H1 (cell line): ENCODE results near the gene ST8SIA4. TPM values are rescaled to one million over a fixed set of nuclear protein-coding genes. Genes with fewer than 3 reads are reported as not detected.

Source experiments
- CTCF ChIA-PET: fragments of 300-600 bp; sonication (Branson Sonifier 250); formaldehyde crosslinking; loops from one replicate; lab custom pipeline; 2021; ENCODE audit not compliant: partially characterized antibody; lab: Charles Lee
- POLR2A ChIA-PET: fragments of 300-600 bp; sonication (Branson Sonifier 250); formaldehyde crosslinking; loops from one replicate; lab custom pipeline; 2021; ENCODE audit warnings: inconsistent platforms; ENCODE audit not compliant: partially characterized antibody; lab: Charles Lee
- DNase-seq, 2 experiments: peaks; one replicate each; pipeline versions ENCODE4 v3.0.0 to v3.0.0-alpha.2; 2010 to 2022; ENCODE audit warnings: low spot score in 2 of 2, low read depth in 1 of 2, mixed read lengths in 1 of 2
- FAIRE-seq: peaks from 2 replicates; lab custom pipeline; 2011; peaks lifted over from hg19 to GRCh38; lab: Jason Lieb, UNC
- H2AFZ ChIP-seq: 2 replicates; pipeline ENCODE4 v1.8.1; 2012; ENCODE audit warnings: low read length, inconsistent platforms
- H2AK5ac ChIP-seq: 2 replicates; pipeline ENCODE4 v1.6.1; 2013; ENCODE audit warnings: low read depth, low read length
- H2BK120ac ChIP-seq: replicated peaks from 2 replicates; pipeline ENCODE3; 2013; ENCODE audit warnings: low read depth, low read length, inconsistent platforms
- H2BK12ac ChIP-seq: 2 replicates; pipeline ENCODE4 v1.6.1; 2013; ENCODE audit warnings: low read depth, low read length
- H2BK15ac ChIP-seq: 2 replicates; pipeline ENCODE4 v1.6.1; 2013; ENCODE audit warnings: low read length
- H2BK20ac ChIP-seq: 2 replicates; pipeline ENCODE4 v1.6.1; 2013; ENCODE audit warnings: low read length
- H2BK5ac ChIP-seq: 2 replicates; pipeline ENCODE4 v1.6.1; 2013; ENCODE audit warnings: low read depth, low read length
- H3K14ac ChIP-seq: 2 replicates; pipeline ENCODE4 v1.6.1; 2013; ENCODE audit warnings: inconsistent platforms; ENCODE audit not compliant: insufficient read length
- H3K18ac ChIP-seq: 2 replicates; pipeline ENCODE4 v1.6.1; 2013; ENCODE audit warnings: low read length; ENCODE audit errors: extremely low read depth
- H3K23ac ChIP-seq: 2 replicates; pipeline ENCODE4 v1.6.1; 2013; ENCODE audit warnings: inconsistent platforms; ENCODE audit not compliant: insufficient read length
- H3K23me2 ChIP-seq: 2 replicates; pipeline ENCODE4 v1.6.1; 2013; ENCODE audit warnings: low read depth, low read length
- H3K27ac ChIP-seq: 2 replicates; pipeline ENCODE4 v1.6.1; 2011; ENCODE audit warnings: low read depth, low read length, inconsistent platforms
- H3K27me3 ChIP-seq, 4 experiments: replicated peaks in 1 of 4; 1 replicate in 1 of 4; 2 replicates in 3 of 4; pipeline versions ENCODE4 v1.6.1 to v1.8.1; 2011 to 2013; ENCODE audit warnings: low read length in 3 of 4, mild to moderate bottlenecking in 3 of 4, inconsistent platforms in 2 of 4, mixed read lengths in 2 of 4, moderate library complexity in 1 of 4; ENCODE audit not compliant: control insufficient read depth in 3 of 4, insufficient read depth in 3 of 4; ENCODE audit errors: extremely low read depth in 1 of 4
- H3K36me3 ChIP-seq, 4 experiments: 2 replicates each; pipeline versions ENCODE4 v1.6.1 to v1.8.1; 2011 to 2013; ENCODE audit warnings: mild to moderate bottlenecking in 4 of 4, low read length in 3 of 4, moderate library complexity in 2 of 4, control low read depth in 1 of 4, inconsistent platforms in 1 of 4; ENCODE audit not compliant: insufficient read depth in 4 of 4, control insufficient read depth in 2 of 4
- H3K4ac ChIP-seq: replicated peaks from 2 replicates; pipeline ENCODE3; 2013; ENCODE audit warnings: low read length, low read depth, mixed read lengths, inconsistent platforms; ENCODE audit not compliant: insufficient read length
- H3K4me1 ChIP-seq, 4 experiments: replicated peaks in 1 of 4; 1 replicate in 1 of 4; 2 replicates in 3 of 4; pipeline versions ENCODE4 v1.6.1 to v1.8.1; 2011 to 2013; ENCODE audit warnings: low read length in 3 of 4, inconsistent platforms in 2 of 4, mixed read lengths in 1 of 4; ENCODE audit not compliant: insufficient read depth in 4 of 4, control insufficient read depth in 3 of 4
- H3K4me2 ChIP-seq, 2 experiments: 2 replicates each; pipeline versions ENCODE4 v1.6.1 to v1.8.1; 2011 to 2013; ENCODE audit warnings: low read depth in 2 of 2, low read length in 2 of 2, control low read depth in 1 of 2, inconsistent platforms in 1 of 2, mild to moderate bottlenecking in 1 of 2; ENCODE audit not compliant: insufficient read depth in 1 of 2
- H3K4me3 ChIP-seq, 4 experiments: fragments of 200-600, 300-600 bp in 1 of 4; sonication (generic), shearing (Covaris generic), sonication (Bioruptor Twin) in 1 of 4; 2 replicates each; pipeline versions ENCODE4 v1.5.1 to v1.8.1; 2011 to 2016; ENCODE audit warnings: low read length in 4 of 4, low read depth in 3 of 4, control low read depth in 2 of 4, inconsistent platforms in 2 of 4, mild to moderate bottlenecking in 2 of 4, mixed read lengths in 1 of 4, moderate library complexity in 1 of 4; ENCODE audit not compliant: insufficient read depth in 2 of 4; ENCODE audit errors: extremely low read depth in 1 of 4
- H3K56ac ChIP-seq: replicated peaks from 2 replicates; pipeline ENCODE3; 2013; ENCODE audit warnings: low read depth, mild to moderate bottlenecking, mixed read lengths, low read length, inconsistent platforms; ENCODE audit not compliant: insufficient read length
- H3K79me1 ChIP-seq: 2 replicates; pipeline ENCODE4 v1.6.1; 2013; ENCODE audit warnings: low read depth, low read length, control low read depth
- H3K79me2 ChIP-seq, 2 experiments: 2 replicates each; pipeline versions ENCODE4 v1.6.1 to v1.8.1; 2012 to 2013; ENCODE audit warnings: low read length in 2 of 2, mild to moderate bottlenecking in 2 of 2, inconsistent platforms in 1 of 2; ENCODE audit not compliant: insufficient read depth in 2 of 2, control insufficient read depth in 1 of 2
- H3K9ac ChIP-seq, 4 experiments: replicated peaks in 1 of 4; 1 replicate in 1 of 4; 2 replicates in 3 of 4; pipeline versions ENCODE4 v1.6.1 to v1.8.1; 2011 to 2013; ENCODE audit warnings: low read depth in 3 of 4, low read length in 3 of 4, control low read depth in 2 of 4, mild to moderate bottlenecking in 2 of 4, moderate library complexity in 2 of 4, inconsistent platforms in 1 of 4; ENCODE audit errors: extremely low read depth in 1 of 4
- H3K9me3 ChIP-seq, 2 experiments: 2 replicates each; pipeline versions ENCODE4 v1.6.1 to v1.8.1; 2012 to 2013; ENCODE audit warnings: mild to moderate bottlenecking in 2 of 2, moderate library complexity in 2 of 2, control low read depth in 1 of 2, inconsistent platforms in 1 of 2, low read depth in 1 of 2, low read length in 1 of 2, mixed read lengths in 1 of 2; ENCODE audit not compliant: insufficient read depth in 2 of 2
- H4K20me1 ChIP-seq, 2 experiments: replicated peaks in 1 of 2; 2 replicates each; pipeline versions ENCODE3 to v1.8.1; 2011 to 2013; ENCODE audit warnings: inconsistent platforms in 2 of 2, low read length in 2 of 2, mild to moderate bottlenecking in 1 of 2; ENCODE audit not compliant: insufficient read depth in 2 of 2, control insufficient read depth in 1 of 2
- H4K5ac ChIP-seq: 2 replicates; pipeline ENCODE4 v1.6.1; 2013; ENCODE audit warnings: low read length, low read depth, mixed read lengths, inconsistent platforms; ENCODE audit not compliant: insufficient read length
- H4K8ac ChIP-seq: 2 replicates; pipeline ENCODE4 v1.8.0; 2013; ENCODE audit warnings: mild to moderate bottlenecking, moderate library complexity, low read length, inconsistent platforms; ENCODE audit not compliant: insufficient read depth; ENCODE audit errors: extremely low read depth
- H4K91ac ChIP-seq: replicated peaks from 2 replicates; pipeline ENCODE3; 2013; ENCODE audit warnings: low read length, mixed read lengths, inconsistent platforms; ENCODE audit not compliant: insufficient read length
- BRCA1 ChIP-seq: IDR thresholded peaks from 2 replicates; pipeline ENCODE4 v1.6.1; 2012; ENCODE audit warnings: low read depth, low read length, improper control_type of control experiment
- CBX5 ChIP-seq: fragments of 300-800, 300-1000 bp; sonication (generic); IDR thresholded peaks from 2 replicates; pipeline ENCODE4 v1.7.1; 2016; ENCODE audit warnings: antibody characterized with exemption, low read length, low read depth
- CHD2 ChIP-seq: IDR thresholded peaks from 2 replicates; pipeline ENCODE4 v1.6.1; 2012; ENCODE audit warnings: low read length, improper control_type of control experiment
- EGR1 ChIP-seq: IDR thresholded peaks from 2 replicates; pipeline ENCODE4 v1.6.1; 2011; ENCODE audit warnings: low read depth, low read length, borderline replicate concordance
- GABPA ChIP-seq: IDR thresholded peaks from 2 replicates; pipeline ENCODE4 v1.6.1; 2011; ENCODE audit warnings: mild to moderate bottlenecking, low read length, moderate library complexity, borderline replicate concordance; ENCODE audit not compliant: insufficient read depth
- GTF2F1 ChIP-seq: IDR thresholded peaks from 2 replicates; pipeline ENCODE4 v1.6.1; 2012; ENCODE audit warnings: low read depth, low read length, improper control_type of control experiment, borderline replicate concordance
- SIN3A ChIP-seq, 2 experiments: IDR thresholded peaks in 1 of 2; conservative IDR thresholded peaks in 1 of 2; 2 replicates each; pipeline ENCODE4 v1.6.1; 2011 to 2012; ENCODE audit warnings: low read length in 2 of 2, improper control_type of control experiment in 1 of 2, low read depth in 1 of 2, mild to moderate bottlenecking in 1 of 2
- TEAD4 ChIP-seq: IDR thresholded peaks from 2 replicates; pipeline ENCODE4 v1.6.1; 2012; ENCODE audit warnings: low read depth, low read length, inconsistent platforms, mixed read lengths
- WGBS, 2 experiments: shearing (Covaris generic) in 1 of 2; methylation state at CpG; one replicate each; pipeline versions ENCODE4 v1.1.6 to v1.1.7; 2013 to 2015; ENCODE audit warnings: low lambda C conversion rate in 2 of 2, mixed read lengths in 2 of 2, inconsistent platforms in 1 of 2, low coverage in 1 of 2, missing lambda C conversion rate in 1 of 2; ENCODE audit not compliant: insufficient replicate concordance in 2 of 2, insufficient coverage in 1 of 2, insufficient read length in 1 of 2; ENCODE audit errors: extremely low coverage in 1 of 2, missing lambda C conversion rate in 1 of 2; 5-methylcytosine and 5-hydroxymethylcytosine counted together
- polyA plus RNA-seq, 7 experiments: library from polyadenylated mRNA; depleted of rRNA in 3 of 7; stranded (reverse) in 5 of 7; unstranded in 2 of 7; fragments of >200 nt in 5 of 7; fragments of 200-250 nt in 2 of 7; gene quantifications; 1 replicate in 5 of 7; 2 replicates in 1 of 7; 4 replicates in 1 of 7; pipeline versions ENCODE4 v1.2.1 to v1.2.3, GENCODE V29; 2011 to 2013; ENCODE audit warnings: missing spikeins in 2 of 7, mixed read lengths in 2 of 7
- total RNA-seq: library from RNA; stranded (reverse); fragmentation: NEBNext Ultra II Directional; extraction: Animal tissue kit (Norgen Biotek cat#: 25700); gene quantifications from 2 replicates; pipeline ENCODE4 v1.2.1, GENCODE V29; 2021
- TF ChIP-seq, protein P1 (sequence below), 3 experiments: IDR thresholded peaks; 1 replicate in 2 of 3; 2 replicates in 1 of 3; pipeline versions ENCODE4 v1.5.1 to v1.6.1; 2011; ENCODE audit warnings: low read length in 3 of 3, mild to moderate bottlenecking in 3 of 3, inconsistent platforms in 2 of 3, low read depth in 1 of 3, moderate library complexity in 1 of 3; ENCODE audit not compliant: insufficient read depth in 1 of 3; ENCODE audit errors: control extremely low read depth in 1 of 3

ST8SIA4 gene
- total and polyA plus RNA-seq, 2 of the 8 experiments (the other 6 are each of a cell fraction or from before 2014, with no cell fraction given) = 0.08 to 0.50 TPM

- Histone ChIP-seq H3K4me2 (no peak overlapping the region), H3K79me1 (no peaks in the 10 kb centered on the region), H3K27me3 (no peaks in the 10 kb centered on the region), H4K5ac (no peak overlapping the region), H2BK15ac (no peak overlapping the region), H2BK120ac (no peak overlapping the region), H3K9me3 (no peaks in the 10 kb centered on the region), H4K8ac (no peak overlapping the region), H3K9ac (no peak overlapping the region), H3K36me3 (no peaks in the 10 kb centered on the region), H3K14ac (no peak overlapping the region), H4K91ac (no peak overlapping the region), H3K79me2 (no peaks in the 10 kb centered on the region), H2AFZ (no peak overlapping the region), H2BK12ac (no peak overlapping the region), H3K4me1 (no peaks in the 10 kb centered on the region), H3K56ac (no peak overlapping the region), H2AK5ac (no peak overlapping the region), H2BK5ac (no peak overlapping the region), H3K23me2 (no peaks in the 10 kb centered on the region), H3K18ac (no peak overlapping the region), H3K4ac (no peak overlapping the region), H2BK20ac (no peak overlapping the region), H3K27ac (no peak overlapping the region), H4K20me1 (no peaks in the 10 kb centered on the region), H3K4me3 (no peak overlapping the region), H3K23ac (no peak overlapping the region)
- ChIA-PET POLR2A (no interaction called here), CTCF (no interaction called here)
- WGBS, 2 experiments = 88% methylated on average over 3 of the region's 3 CpGs; no CpG with 5 or more reads in 1 of the 2 experiments
- DNase-seq = no peak
- TF ChIP-seq, protein P1, sequence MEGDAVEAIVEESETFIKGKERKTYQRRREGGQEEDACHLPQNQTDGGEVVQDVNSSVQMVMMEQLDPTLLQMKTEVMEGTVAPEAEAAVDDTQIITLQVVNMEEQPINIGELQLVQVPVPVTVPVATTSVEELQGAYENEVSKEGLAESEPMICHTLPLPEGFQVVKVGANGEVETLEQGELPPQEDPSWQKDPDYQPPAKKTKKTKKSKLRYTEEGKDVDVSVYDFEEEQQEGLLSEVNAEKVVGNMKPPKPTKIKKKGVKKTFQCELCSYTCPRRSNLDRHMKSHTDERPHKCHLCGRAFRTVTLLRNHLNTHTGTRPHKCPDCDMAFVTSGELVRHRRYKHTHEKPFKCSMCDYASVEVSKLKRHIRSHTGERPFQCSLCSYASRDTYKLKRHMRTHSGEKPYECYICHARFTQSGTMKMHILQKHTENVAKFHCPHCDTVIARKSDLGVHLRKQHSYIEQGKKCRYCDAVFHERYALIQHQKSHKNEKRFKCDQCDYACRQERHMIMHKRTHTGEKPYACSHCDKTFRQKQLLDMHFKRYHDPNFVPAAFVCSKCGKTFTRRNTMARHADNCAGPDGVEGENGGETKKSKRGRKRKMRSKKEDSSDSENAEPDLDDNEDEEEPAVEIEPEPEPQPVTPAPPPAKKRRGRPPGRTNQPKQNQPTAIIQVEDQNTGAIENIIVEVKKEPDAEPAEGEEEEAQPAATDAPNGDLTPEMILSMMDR (IDR thresholded peaks at IDR 0.05; ENCODE audit: control extremely low read depth in 1 of 3, insufficient read depth in 1 of 3, low read depth in 1 of 3, low read length in 3 of 3) = no peak
- TF ChIP-seq TEAD4 (no peak), CHD2 (no peak), CBX5 (no peak), GTF2F1 (no peak), SIN3A (conservative IDR thresholded peaks at IDR 0.05 in 1 of 2, IDR thresholded peaks at IDR 0.05 in 1 of 2; ENCODE audit: low read depth in 1 of 2, low read length in 2 of 2) (no peak), GABPA (no peak), EGR1 (no peak), BRCA1 (no peak)
- no peak for FAIRE-seq
These were observed 12.5 kb downstream of the ST8SIA4 start for GRCh38 chr5:100890461-100891008.
